Activated CD8-positive, alpha-beta memory T cell treated with anti-CD3 and anti-CD28 coated beads, Interleukin-2, amount 50 U/mL, for 4 hours (primary cell): ENCODE results near the gene RNPC3.
"Not testable (repeated sequence)": the region's sequence is repeated elsewhere in the genome, so short reads cannot be mapped to it uniquely, and the experiment has no call there.

ENCODE experiments used
- DNase-seq: peaks from one replicate; pipeline ENCODE4 v3.0.0-alpha.2; 2020

Gene RNPC3

DNA sequence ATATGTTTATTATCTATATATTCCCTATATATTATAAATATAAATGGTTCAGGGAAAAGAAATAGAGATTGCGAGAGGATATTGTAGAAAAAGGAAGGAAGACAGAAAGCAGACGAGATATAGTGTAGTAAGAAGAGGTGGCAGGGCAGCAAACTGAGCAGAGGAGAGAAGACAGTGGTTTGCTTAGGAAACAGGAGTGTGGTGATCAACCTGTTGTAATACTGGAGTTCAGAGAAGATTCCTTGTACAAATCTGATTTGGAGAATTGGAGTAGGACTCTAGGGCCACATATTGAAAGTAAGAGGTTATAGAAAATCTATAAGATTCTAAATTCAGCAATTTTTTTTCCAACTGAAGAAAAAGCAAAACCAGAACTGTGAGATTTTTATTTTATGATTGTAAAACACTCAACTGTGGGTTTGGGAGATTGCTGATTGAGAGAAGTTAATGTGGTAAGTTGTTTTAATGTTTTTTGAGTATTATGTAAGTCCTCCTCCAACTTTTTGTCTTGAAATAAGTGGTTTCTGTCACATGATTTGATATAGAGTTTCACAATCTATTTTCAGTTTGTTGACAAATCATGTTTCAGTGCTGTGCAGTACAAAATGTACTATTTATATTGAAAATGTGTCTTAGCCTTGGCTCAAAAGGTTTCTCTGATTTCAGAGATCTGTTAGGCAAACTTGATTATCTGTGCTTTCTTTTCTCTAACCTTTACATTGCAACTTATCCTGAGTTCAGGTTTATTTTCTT, 36.3 kb downstream of the RNPC3 start:
- DNase-seq = no peak

DNA sequence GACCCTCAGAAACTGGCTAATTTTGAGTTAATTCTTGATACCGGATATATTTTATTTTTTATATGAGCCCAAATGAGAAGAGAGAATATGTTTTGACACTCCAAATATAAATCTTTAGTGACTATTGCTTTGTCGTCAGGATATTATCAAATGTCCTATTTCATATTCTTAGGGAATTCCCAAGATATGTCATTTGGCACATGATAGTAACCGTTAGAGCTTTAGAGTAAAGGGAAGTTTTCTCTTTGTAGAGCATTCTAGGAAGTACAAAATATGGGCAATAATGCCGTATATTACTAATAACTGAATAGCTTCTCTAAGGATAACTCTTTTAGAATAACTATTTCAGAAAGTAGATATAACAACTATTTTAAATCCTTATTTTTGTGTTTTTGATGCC, 37.6 kb downstream of the RNPC3 start:
- DNase-seq = no peak

DNA sequence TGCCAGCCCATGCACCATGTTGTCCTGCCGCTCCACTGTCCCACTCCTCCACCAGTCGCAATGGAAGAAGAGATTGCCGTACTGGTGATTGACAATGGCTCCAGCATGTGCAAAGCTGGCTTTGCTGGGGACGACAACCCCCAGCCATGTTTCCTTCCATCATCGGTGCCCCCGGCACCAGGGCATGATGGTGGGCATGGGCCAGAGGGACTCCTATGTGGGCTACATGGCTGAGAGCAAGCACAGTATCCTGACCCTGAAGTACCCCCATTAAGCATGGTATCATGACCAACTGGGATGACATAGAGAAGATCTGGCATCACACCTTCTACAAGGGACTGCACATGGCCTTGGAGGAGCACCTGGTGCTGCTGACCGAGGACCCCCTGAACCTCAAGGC, 44.0 kb downstream of the RNPC3 start:
- DNase-seq = no peak

DNA sequence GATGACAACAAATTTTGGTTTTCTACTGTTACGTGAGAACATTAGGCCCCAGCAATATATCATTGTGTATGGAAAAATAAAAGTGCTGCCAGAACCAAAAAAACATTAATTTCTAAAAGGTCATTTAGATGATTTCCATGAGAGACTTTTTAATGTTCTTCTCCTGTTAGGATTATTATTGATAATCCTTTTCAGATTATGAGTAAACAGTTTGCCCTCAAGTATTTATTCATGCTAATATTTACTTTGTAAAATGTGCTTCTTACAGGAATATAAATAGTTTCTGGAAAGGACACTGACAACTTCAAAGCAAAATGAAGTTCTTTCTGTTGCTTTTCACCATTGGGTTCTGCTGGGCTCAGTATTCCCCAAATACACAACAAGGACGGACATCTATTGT, 45.8 kb downstream of the RNPC3 start, which contains the start of gene AMY2B:
Gene AMY2B, plus strand, starts transcription at position 301 of the 400 bp plus-strand sequence. Its CDS starts 14 bp downstream, at position 315.
- not testable (repeated sequence) for DNase-seq

DNA sequence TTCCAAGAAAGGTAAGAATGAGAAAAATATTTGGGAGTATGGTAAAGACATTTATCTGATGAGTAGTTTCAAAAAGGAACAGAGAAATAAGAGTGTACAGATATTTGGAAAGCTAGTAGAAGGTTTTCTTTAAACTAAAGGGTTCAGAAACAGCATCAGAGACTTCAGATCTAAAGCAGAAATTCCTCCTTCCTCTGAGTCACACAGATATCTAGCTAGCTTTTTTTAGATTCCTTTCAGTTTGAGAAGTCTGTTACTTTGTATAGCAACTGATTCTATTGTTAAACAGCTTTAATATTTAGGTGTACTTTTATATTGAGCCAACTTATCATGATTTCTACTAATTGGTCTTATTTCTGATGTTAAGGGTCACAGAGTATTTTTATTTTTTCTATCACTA, 50.6 kb downstream of the RNPC3 start:
- DNase-seq = no peak

DNA sequence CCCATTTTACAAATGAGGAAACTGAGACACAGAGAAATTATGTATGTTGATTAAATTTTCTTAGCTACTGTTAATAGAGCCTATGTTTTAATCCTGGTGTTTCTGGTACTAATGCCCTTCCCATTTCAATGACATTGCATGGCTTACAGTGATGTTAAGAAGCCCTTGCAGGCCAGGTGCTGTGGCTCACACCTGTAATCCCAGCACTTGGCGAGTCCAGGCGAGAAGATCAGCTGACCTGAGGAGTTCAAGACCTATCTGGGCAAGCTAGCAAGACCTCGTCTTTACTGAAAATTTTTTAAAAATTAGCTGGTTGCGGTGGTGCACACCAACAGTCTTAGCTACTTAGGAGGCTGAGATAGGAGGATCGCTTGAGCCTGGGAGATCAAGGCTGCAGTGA, 51.3 kb downstream of the RNPC3 start:
- DNase-seq = not testable (repeated sequence)

DNA sequence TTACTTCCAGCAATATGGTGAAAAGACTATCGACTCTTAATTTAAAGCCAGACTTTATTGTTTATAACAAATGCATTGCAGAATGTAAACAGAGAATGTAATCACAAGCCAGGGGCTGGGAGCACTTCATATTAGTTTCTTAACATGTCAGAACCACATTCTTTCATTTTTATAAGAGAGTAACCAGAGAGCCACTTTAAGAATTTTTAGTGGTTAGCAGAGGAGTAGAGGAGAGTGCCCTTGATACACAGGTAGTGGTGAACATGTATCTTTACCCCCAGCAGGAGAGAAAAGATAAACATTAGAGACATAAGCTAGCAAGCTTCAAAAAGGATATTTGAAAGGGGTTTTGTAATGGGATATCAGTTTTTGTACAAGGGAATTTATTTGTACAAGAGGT, 57.0 kb downstream of the RNPC3 start:
- DNase-seq = no peak

DNA sequence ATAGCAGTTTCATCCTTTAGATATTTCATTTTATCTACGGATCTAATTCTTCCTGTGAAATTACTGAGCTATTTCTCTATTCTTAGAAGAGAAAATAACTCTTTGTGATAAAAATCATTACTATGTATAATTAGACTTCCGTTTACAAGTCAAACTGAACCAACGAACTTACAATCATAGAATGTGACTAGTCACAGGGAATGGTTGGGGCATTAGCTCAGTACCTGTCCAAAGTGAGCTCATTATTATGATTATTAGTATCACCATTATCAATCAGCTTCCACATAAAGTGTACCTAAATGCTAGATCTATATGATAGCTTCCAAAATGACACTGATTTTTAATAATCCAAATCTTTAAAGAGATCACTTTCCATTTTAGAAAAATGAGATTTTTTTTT, 58.4 kb downstream of the RNPC3 start:
- no peak for DNase-seq

DNA sequence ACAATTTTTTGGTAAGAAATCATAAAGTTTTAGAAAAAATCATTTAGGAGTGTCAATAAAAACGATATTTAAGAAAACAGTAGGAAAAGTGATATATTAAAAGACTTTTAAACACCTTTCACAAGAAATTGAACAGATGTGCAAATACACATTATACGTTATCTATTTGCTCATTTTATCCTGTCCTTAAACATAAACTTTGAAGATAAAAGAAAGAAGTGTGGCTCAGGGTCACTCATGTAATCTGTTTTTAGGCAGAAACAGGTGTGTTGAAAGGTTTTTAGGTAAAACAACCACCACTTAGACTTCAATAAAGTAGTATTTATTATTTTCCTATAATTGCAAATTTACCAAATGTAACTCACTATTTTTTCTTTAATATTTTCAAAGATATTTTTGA, 59.0 kb downstream of the RNPC3 start:
- no peak for DNase-seq

DNA sequence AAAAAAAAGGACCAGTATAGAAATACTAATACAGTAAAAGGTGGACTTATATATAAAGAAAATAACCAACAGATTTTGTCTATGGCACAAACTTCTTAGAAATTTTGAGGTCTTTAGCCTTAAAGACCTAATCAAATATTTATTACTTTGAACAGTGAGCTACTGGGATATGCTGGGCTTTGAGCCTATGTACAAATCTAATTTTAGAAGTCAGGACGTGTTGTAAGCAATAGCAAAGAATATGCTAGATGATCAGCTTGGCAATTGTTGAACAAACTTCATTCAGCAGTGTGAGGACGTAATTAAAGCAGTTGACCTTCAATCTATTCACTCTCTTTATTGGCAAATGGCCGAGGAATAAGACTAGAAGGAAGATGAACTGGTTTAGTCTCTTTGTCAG, 77.2 kb downstream of the RNPC3 start:
- not testable (repeated sequence) for DNase-seq
